Skeletal muscle satellite cell (primary cell): ENCODE measurements around the gene MAP3K20.
"Not testable (repeated sequence)": the region's sequence is repeated elsewhere in the genome, so short reads cannot be mapped to it uniquely, and the experiment has no call there.

Experiments used
- H3K27me3 ChIP-seq: 2 replicates; pipeline ENCODE4 v1.7.0; 2013; ENCODE audit warnings: low read length; ENCODE audit not compliant: control insufficient read depth, insufficient read depth
- H3K36me3 ChIP-seq: 2 replicates; pipeline ENCODE4 v1.7.0; 2013; ENCODE audit warnings: mild to moderate bottlenecking, control low read depth, low read length; ENCODE audit not compliant: insufficient read depth
- H3K4me1 ChIP-seq: 2 replicates; pipeline ENCODE4 v1.7.0; 2013; ENCODE audit warnings: low read length; ENCODE audit not compliant: control insufficient read depth, insufficient read depth
- H3K4me2 ChIP-seq: 2 replicates; pipeline ENCODE4 v1.7.0; 2013; ENCODE audit warnings: mild to moderate bottlenecking, low read length
- H3K4me3 ChIP-seq: 2 replicates; pipeline ENCODE4 v1.7.0; 2013; ENCODE audit warnings: low read length
- H3K9ac ChIP-seq: 2 replicates; pipeline ENCODE4 v1.7.0; 2013; ENCODE audit warnings: mild to moderate bottlenecking, low read depth, low read length, moderate library complexity
- H3K9me3 ChIP-seq: replicated peaks from 2 replicates; pipeline ENCODE4 v1.7.0; 2013; ENCODE audit warnings: mild to moderate bottlenecking, control low read depth, low read length

The MAP3K20 gene

DNA sequence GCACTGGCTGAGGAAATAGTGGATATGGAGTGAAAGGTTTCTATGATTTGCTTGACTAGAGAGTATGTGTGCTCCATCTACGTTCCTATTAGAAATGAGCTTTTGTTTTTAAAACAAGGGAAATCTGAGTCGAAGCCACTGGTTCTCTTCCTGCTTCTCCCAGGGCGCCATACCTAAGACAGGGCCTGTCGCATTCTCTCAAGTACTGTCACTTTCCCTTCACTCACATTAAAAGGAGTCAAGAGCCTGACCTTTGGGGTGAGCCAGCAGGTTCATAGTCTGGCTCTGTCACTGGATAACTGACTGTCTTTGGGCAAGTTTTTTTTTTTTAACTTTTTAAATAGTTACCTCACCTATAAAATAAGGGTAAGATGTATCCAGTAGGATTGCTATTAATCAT lies 121.0 kb downstream of the MAP3K20 start:
- H3K9me3 ChIP-seq = no peaks in the 10 kb centered on the region
- H3K9ac ChIP-seq = no peak overlapping the region
- H3K4me2 ChIP-seq = no peak overlapping the region
- no peaks in the 10 kb centered on the region for H3K27me3 ChIP-seq
- peaks cover 9% of the 10 kb centered on the region for H3K36me3 ChIP-seq
- peaks cover 4% of the 10 kb centered on the region for H3K4me1 ChIP-seq
- no peak overlapping the region for H3K4me3 ChIP-seq

DNA sequence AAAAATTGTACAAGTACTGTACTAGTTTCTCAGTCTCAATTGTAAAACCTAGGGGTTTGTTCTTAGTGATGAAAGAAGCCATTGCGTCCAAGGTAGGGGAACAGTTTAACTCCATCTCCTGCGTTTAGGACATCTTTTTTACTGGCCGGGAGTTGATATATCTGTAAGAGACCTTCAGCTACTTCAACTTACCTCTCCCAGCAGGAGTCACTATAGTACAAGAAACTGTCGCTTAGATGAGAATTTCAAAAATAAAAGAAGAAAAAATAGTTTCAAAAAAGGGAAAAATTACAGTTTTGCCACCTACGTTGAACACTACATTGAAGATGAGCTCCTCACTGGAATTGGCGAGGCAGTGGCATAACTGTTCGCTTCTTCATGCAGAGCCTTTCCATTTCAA lies 122.7 kb downstream of the MAP3K20 start:
- Histone ChIP-seq H3K9me3 (no peaks in the 10 kb centered on the region), H3K4me1 (peaks cover 3% of the 10 kb centered on the region), H3K4me3 (no peak overlapping the region), H3K4me2 (no peak overlapping the region), H3K9ac (no peak overlapping the region), H3K36me3 (peaks cover 8% of the 10 kb centered on the region), H3K27me3 (no peaks in the 10 kb centered on the region)

DNA sequence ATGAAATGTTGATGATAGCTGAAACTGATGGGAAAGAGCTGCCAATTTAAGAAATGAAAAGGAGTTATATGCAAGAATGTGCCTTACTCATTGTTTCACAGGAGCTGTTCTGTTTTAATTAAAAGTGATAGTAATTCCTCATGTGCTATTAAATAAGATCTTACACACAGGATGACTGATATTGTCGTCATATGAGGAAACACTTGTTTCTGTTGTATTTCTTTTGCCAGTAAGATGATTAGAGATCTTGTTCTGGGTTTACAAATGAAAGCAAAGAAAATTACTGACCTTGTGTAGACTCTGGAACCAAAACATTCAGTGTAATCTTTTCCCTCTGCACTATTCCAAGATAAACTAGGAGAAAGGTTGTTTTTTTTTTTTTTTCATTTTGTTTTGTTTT lies 123.6 kb downstream of the MAP3K20 start:
- Histone ChIP-seq H3K4me1 (peaks cover 3% of the 10 kb centered on the region), H3K27me3 (no peaks in the 10 kb centered on the region), H3K36me3 (peaks cover 11% of the 10 kb centered on the region), H3K4me2 (no peak overlapping the region), H3K9ac (no peak overlapping the region), H3K4me3 (no peak overlapping the region), H3K9me3 (no peaks in the 10 kb centered on the region)

DNA sequence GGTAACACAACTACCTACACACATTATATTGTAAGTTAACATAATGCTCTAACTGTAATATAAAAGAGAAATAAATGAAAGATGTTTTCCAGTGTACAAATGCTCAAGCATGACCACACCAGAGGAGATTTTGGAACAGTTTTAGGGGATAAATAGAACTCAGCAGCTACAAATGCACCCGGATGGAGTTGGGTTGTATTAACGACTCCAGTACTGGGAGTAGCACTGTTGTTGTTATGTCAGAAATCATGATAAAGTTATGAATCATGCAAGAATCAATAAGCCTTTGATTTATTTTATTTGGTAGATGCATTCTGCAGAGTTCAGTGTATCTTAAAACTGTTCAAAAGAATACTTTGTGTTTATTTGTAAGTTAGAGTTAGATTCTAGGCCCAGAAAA lies 126.9 kb downstream of the MAP3K20 start:
- peaks cover 3% of the 10 kb centered on the region for H3K4me1 ChIP-seq
- no peaks in the 10 kb centered on the region for H3K9me3 ChIP-seq
- H3K27me3 ChIP-seq = no peaks in the 10 kb centered on the region
- peaks cover 14% of the 10 kb centered on the region for H3K36me3 ChIP-seq
- no peak overlapping the region for H3K4me2 ChIP-seq
- no peak overlapping the region for H3K9ac ChIP-seq
- no peak overlapping the region for H3K4me3 ChIP-seq

DNA sequence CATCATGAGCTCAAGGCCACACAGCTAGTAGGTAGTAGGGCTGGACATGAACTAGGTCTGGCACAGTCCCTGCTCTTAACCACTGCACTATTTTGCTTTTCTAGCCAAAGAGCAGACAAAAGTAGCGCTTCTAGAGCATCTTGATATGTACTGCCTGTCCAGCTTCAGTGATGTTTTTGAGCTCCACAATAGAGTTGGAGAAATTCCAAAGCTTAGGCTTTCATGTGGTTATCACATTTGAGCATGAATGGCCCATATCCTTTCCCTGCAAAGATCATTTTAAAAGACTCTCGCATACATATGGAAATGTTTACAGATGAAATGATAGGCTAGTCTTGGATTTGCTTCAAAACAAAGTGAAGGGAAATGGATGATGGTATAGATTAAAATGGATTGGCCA lies 128.7 kb downstream of the MAP3K20 start:
- H3K4me3 ChIP-seq = no peak overlapping the region
- peaks cover 6% of the 10 kb centered on the region for H3K36me3 ChIP-seq
- peaks cover 3% of the 10 kb centered on the region for H3K4me1 ChIP-seq
- no peak overlapping the region for H3K9ac ChIP-seq
- no peaks in the 10 kb centered on the region for H3K27me3 ChIP-seq
- no peak overlapping the region for H3K4me2 ChIP-seq
- H3K9me3 ChIP-seq = no peaks in the 10 kb centered on the region

DNA sequence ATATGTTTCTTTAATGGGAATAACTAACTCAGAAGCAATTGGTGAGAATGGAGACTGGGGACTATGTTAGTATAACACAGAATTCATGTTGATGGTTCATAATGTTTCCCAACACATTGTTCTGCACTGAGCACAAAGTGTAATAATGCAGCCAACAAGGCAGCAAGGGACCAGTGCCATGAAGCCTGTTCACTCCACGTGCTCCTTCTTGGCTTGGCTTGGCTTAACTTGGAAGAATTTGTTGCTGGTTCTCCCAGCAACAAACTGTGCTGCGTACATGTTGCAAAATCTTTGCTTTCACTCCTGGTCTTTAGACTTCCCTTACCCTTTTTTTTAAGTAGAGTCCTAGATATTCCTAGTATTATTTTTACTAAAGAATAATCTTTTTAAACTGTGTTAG lies 129.7 kb downstream of the MAP3K20 start:
- H3K9me3 ChIP-seq = no peaks in the 10 kb centered on the region
- peaks cover 10% of the 10 kb centered on the region for H3K36me3 ChIP-seq
- H3K4me2 ChIP-seq = no peak overlapping the region
- peaks cover 6% of the 10 kb centered on the region for H3K4me1 ChIP-seq
- H3K27me3 ChIP-seq = no peaks in the 10 kb centered on the region
- H3K9ac ChIP-seq = no peak overlapping the region
- no peak overlapping the region for H3K4me3 ChIP-seq

DNA sequence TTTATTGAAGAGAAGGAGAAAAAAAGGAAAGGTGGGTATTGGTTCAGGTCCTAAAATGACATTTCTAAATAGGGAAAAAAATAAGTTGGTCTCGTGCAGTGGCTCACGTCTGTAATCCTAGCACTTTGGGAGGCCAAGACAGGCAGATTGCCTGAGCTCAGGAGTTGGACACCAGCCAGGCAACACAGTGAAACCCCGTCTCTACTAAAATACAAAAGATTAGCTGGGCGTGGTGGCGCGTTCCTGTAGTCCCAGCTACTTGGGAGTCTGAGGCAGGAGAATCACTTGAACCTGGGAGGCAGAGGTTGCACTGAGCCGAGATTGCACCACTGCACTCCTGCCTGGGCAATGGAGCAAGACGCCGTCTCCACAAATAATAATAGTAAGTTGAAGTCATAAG lies 131.5 kb downstream of the MAP3K20 start:
- H3K27me3 ChIP-seq = not testable (repeated sequence)

DNA sequence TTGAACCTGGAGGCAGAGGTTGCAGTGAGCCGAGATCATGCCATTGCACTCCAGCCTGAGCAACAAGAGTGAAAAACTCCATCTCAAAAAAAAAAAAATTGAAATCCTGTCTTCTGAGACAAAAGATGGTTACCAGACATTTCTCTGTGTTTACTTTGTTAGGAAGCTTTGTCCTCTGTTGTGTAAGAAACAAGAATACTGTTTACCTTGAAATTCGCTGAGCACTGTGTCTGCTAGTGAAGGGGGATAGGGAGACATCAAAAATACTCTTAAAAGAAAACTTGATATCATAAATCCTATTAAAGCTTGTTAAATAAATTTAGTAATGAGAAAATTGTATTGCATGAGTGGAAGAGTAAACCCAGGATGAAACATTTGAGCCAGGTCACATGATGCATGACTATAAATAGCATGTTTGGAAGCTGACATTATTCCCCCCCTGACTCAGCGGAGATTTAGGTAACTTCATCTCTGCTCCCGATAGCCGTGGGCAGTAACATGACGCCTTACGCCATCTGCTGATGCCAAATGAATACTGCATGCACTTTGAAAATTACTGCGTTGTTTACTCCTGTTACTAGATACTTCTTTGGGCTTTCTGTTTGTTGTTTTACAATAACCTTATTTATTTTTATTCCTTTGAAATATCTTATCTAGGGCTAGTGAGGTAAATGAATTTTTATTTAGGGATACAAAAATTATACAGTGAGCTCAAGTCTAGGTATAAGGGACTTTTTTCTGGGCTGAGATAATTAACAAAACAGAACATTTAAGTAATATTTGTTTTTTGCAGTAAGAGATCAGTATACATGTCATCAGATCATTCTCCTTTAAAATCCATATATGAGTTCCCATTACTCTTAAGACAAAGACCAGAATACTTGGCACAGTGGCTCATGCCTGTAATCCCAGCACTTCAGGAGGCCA lies 134.9 kb downstream of the MAP3K20 start:
- H3K27me3 ChIP-seq = no peaks in the 10 kb centered on the region
- peak overlapping the region; percentile 30 for H3K9ac ChIP-seq
- peak overlapping the region; percentile 24 for H3K4me2 ChIP-seq
- no peak overlapping the region for H3K4me3 ChIP-seq
- peaks cover 4% of the 10 kb centered on the region for H3K4me1 ChIP-seq
- peaks cover 8% of the 10 kb centered on the region for H3K36me3 ChIP-seq
- H3K9me3 ChIP-seq = no peaks in the 10 kb centered on the region

More for the DNA sequence above, 131.5 kb downstream of the MAP3K20 start:
- not testable (repeated sequence) for H3K4me2 ChIP-seq, H3K4me3 ChIP-seq, H3K4me1 ChIP-seq, H3K9ac ChIP-seq, H3K9me3 ChIP-seq
- peaks cover 15% of the 10 kb centered on the region for H3K36me3 ChIP-seq

DNA sequence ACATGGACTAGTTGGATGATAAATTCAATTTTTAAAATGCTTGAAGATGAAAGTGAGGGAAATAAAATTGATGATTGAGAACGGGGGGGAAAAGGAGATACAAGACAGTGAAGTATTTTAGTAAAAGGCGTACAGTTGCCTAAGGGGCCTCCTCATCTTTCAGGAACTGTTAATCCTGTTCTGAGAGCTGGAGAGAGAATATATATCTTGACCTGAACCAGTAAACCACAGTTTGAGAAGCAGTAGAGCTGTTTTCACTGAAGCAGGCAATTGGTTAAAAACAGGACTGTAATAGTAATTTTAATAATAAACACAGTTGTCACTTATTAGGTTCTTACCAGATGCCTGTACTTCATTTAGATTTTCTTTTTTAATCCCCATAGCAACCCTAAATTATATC lies 137.5 kb downstream of the MAP3K20 start:
- Histone ChIP-seq H3K9ac (no peak overlapping the region), H3K4me3 (no peak overlapping the region), H3K36me3 (peaks cover 8% of the 10 kb centered on the region), H3K9me3 (no peaks in the 10 kb centered on the region), H3K4me2 (no peak overlapping the region), H3K27me3 (no peaks in the 10 kb centered on the region), H3K4me1 (peaks cover 4% of the 10 kb centered on the region)

DNA sequence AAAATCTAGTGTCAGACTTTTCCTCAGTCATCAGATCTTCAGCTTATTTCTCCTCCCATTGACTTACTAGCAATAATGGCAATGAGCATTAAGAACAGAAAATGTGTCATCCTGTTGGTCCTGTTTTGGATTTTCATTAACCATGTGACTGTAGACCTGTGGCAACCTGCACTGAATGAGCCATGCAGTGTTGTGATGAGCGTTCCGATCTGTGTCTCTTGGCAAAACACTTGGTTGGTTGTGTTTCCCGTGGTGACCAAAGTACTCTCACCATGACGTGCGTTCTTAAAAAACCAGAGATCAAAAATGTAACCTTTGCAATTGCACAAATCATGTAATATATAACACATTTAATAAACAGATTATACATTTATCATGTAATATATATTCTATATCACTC lies 138.6 kb downstream of the MAP3K20 start:
- Histone ChIP-seq H3K4me3 (no peak overlapping the region), H3K4me2 (no peak overlapping the region), H3K9me3 (no peaks in the 10 kb centered on the region), H3K36me3 (peaks cover 8% of the 10 kb centered on the region), H3K4me1 (peaks cover 4% of the 10 kb centered on the region), H3K27me3 (no peaks in the 10 kb centered on the region), H3K9ac (no peak overlapping the region)

DNA sequence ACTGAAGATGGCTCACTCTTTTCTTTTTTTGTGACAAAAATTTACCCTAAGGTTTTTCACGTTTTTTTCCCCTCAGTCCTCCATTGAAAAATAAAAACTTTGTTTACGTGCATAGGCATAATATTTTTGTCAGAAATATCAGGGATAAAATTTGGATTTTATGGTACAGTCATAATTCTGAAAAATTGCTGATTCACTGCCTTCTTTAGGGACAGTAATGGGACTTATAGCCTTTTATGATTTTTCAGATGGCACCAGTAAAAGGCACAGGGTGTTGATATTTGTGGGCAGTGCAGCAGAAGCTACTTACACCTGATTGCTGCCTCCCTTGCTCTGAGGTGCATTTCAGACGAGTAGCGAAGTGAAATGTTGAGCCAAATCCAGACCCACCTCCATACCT lies 139.7 kb downstream of the MAP3K20 start:
- Histone ChIP-seq H3K4me1 (peaks cover 1% of the 10 kb centered on the region), H3K9me3 (no peaks in the 10 kb centered on the region), H3K36me3 (peaks cover 5% of the 10 kb centered on the region), H3K4me3 (no peak overlapping the region), H3K9ac (no peak overlapping the region), H3K27me3 (no peaks in the 10 kb centered on the region), H3K4me2 (no peak overlapping the region)

DNA sequence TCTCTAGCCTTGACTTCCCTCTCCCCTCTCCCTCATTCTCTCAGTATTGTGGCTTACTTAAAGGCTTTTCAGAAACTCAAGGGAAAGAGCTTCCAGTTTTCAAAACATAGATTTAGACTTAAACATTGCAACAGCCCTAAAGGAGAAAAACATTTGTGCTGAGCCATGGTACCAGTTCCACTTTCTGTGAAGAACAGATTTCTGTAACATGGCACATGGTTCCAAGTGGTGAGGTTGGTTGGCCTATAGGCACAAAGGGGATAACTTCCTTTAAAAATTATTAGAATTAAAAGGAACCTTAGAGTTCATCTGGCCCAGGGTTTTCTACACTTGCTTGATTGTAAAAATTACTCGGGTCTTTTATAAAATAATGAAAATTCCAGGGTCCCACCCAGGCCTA lies 140.4 kb downstream of the MAP3K20 start:
- Histone ChIP-seq H3K36me3 (peaks cover 4% of the 10 kb centered on the region), H3K27me3 (no peaks in the 10 kb centered on the region), H3K4me1 (no peaks in the 10 kb centered on the region), H3K9ac (no peak overlapping the region), H3K4me2 (no peak overlapping the region), H3K9me3 (no peaks in the 10 kb centered on the region), H3K4me3 (no peak overlapping the region)
